GM12878 (cell line): ENCODE data around the gene RBM19. TPM values are rescaled to one million over a fixed set of nuclear protein-coding genes. Genes with fewer than 3 reads are reported as not detected.

Source experiments
- CHD2 ChIP-seq: IDR thresholded peaks from 2 replicates; pipeline ENCODE4 v1.6.1; 2011; ENCODE audit warnings: low read depth, low read length, improper control_type of control experiment, borderline replicate concordance
- MTA3 ChIP-seq: IDR thresholded peaks from 2 replicates; pipeline ENCODE4 v1.6.1; 2012; ENCODE audit warnings: low read length, inconsistent platforms, borderline replicate concordance
- POLR2AphosphoS5 ChIP-seq: IDR thresholded peaks from 2 replicates; pipeline ENCODE4 v1.6.1; 2011; ENCODE audit warnings: mild to moderate bottlenecking, low read length, inconsistent platforms
- RAD21 ChIP-seq: IDR thresholded peaks from 2 replicates; pipeline ENCODE4 v1.6.1; 2011; ENCODE audit warnings: mild to moderate bottlenecking, low read depth, low read length, moderate library complexity; ENCODE audit not compliant: insufficient read depth
- TBL1XR1 ChIP-seq: IDR thresholded peaks from 2 replicates; pipeline ENCODE4 v1.6.1; 2012; ENCODE audit warnings: low read depth, low read length, improper control_type of control experiment
- USF2 ChIP-seq: IDR thresholded peaks from 2 replicates; pipeline ENCODE4 v1.6.1; 2011; ENCODE audit warnings: low read depth, low read length, improper control_type of control experiment, borderline replicate concordance
- ZBTB4 ChIP-seq: fragments of 450-650 bp; formaldehyde crosslinking; IDR thresholded peaks from 2 replicates; pipeline ENCODE4 v1.4.0; 2022; ENCODE audit warnings: mild to moderate bottlenecking, moderate library complexity
- ZSCAN29 ChIP-seq: fragments of 450-650 bp; IDR thresholded peaks from 2 replicates; pipeline ENCODE4 v1.6.1; 2017; ENCODE audit warnings: mild to moderate bottlenecking, moderate library complexity
- polyA plus RNA-seq, 11 experiments: library from polyadenylated mRNA; depleted of rRNA in 4 of 11; unstranded in 6 of 11; stranded (reverse) in 5 of 11; fragments of >200 nt; fragmentation: Nextera tagmentation in 4 of 11; fragmentation: Illumina TruSeq in 1 of 11; extraction: Ambion mirVana in 4 of 11; extraction: Trizol in 1 of 11; gene quantifications; 1 replicate in 1 of 11; 2 replicates in 10 of 11; pipeline versions ENCODE4 v1.2.1 to v1.2.3, GENCODE V29; 2011 to 2016; ENCODE audit warnings: inconsistent platforms in 2 of 11, missing spikeins in 2 of 11, low read depth in 1 of 11
- total RNA-seq, 4 experiments: library from RNA; depleted of rRNA in 3 of 4; stranded (reverse); fragments of >200 nt in 3 of 4; fragmentation: Illumina TruSeq in 1 of 4; extraction: Trizol in 1 of 4; gene quantifications; 2 replicates each; pipeline versions ENCODE4 v1.2.1 to v1.2.3, GENCODE V29; 2013 to 2021
- TF ChIP-seq, protein P1 (sequence below): fragments of 450-650 bp; conservative IDR thresholded peaks from 2 replicates; pipeline ENCODE4 v1.6.1; 2017; ENCODE audit warnings: mild to moderate bottlenecking, moderate library complexity
- TF ChIP-seq, protein P2 (sequence below): fragments of 450-650 bp; formaldehyde crosslinking; IDR thresholded peaks from 2 replicates; pipeline ENCODE4 v1.4.0; 2020; ENCODE audit warnings: mild to moderate bottlenecking, moderate library complexity
- TF ChIP-seq, protein P3 (sequence below): fragments of 450-650 bp; IDR thresholded peaks from 2 replicates; pipeline ENCODE4 v1.6.1; 2016; ENCODE audit warnings: mild to moderate bottlenecking
- TF ChIP-seq, protein P4 (sequence below): fragments of 450-650 bp; IDR thresholded peaks from 2 replicates; pipeline ENCODE4 v1.6.1; 2016; ENCODE audit warnings: mild to moderate bottlenecking, moderate library complexity, borderline replicate concordance

The RBM19 gene
- total and polyA plus RNA-seq, 10 of the 15 experiments (the other 5 are each of a cell fraction or from before 2014, with no cell fraction given): 4.2 to 42.9 (median 28.4) TPM

DNA sequence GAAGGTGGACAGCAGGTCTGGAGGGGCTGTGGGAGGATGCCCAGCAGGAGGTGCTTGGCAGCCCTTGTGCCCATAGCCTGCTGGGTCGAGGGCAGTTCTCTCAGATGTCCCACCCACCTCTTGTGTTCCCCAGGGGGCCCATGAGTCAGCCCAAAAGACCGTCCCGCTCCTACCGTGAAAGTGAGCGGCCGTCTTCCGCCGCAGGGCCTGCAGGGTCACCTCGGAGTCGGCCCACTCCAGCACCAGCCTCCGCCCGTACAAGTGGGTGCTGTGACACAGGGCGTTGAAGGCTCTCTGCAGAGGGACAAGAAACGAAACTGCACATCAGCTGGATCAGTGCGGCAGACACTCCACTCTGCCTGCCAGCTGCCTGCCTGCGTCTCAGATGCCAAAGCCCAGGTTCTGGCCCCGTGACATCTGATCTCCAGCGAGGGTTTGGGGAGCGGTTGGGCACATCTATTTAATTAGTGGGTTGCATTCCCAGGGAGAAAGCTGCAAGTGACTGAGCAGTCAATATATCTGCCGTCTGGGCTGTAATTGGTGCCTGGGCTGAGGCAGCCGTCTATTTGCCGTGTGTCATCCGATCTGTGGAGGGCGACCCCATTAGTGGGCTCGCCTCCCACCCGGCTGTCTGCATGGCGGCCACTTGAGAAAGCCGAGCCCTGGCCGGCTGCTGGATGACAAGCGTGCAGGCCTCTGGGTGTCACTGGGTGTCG, 121.5 kb downstream of the RBM19 start (continued):
- TF ChIP-seq USF2 (no peak), RAD21 (no peak), ZSCAN29 (no peak), TBL1XR1 (no peak), CHD2 (no peak), MTA3 (no peak), ZBTB4 (CRISPR knock-in tag) (no peak), POLR2AphosphoS5 (no peak)
- TF ChIP-seq, protein P1, sequence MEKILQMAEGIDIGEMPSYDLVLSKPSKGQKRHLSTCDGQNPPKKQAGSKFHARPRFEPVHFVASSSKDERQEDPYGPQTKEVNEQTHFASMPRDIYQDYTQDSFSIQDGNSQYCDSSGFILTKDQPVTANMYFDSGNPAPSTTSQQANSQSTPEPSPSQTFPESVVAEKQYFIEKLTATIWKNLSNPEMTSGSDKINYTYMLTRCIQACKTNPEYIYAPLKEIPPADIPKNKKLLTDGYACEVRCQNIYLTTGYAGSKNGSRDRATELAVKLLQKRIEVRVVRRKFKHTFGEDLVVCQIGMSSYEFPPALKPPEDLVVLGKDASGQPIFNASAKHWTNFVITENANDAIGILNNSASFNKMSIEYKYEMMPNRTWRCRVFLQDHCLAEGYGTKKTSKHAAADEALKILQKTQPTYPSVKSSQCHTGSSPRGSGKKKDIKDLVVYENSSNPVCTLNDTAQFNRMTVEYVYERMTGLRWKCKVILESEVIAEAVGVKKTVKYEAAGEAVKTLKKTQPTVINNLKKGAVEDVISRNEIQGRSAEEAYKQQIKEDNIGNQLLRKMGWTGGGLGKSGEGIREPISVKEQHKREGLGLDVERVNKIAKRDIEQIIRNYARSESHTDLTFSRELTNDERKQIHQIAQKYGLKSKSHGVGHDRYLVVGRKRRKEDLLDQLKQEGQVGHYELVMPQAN: no peak
- TF ChIP-seq, protein P2, sequence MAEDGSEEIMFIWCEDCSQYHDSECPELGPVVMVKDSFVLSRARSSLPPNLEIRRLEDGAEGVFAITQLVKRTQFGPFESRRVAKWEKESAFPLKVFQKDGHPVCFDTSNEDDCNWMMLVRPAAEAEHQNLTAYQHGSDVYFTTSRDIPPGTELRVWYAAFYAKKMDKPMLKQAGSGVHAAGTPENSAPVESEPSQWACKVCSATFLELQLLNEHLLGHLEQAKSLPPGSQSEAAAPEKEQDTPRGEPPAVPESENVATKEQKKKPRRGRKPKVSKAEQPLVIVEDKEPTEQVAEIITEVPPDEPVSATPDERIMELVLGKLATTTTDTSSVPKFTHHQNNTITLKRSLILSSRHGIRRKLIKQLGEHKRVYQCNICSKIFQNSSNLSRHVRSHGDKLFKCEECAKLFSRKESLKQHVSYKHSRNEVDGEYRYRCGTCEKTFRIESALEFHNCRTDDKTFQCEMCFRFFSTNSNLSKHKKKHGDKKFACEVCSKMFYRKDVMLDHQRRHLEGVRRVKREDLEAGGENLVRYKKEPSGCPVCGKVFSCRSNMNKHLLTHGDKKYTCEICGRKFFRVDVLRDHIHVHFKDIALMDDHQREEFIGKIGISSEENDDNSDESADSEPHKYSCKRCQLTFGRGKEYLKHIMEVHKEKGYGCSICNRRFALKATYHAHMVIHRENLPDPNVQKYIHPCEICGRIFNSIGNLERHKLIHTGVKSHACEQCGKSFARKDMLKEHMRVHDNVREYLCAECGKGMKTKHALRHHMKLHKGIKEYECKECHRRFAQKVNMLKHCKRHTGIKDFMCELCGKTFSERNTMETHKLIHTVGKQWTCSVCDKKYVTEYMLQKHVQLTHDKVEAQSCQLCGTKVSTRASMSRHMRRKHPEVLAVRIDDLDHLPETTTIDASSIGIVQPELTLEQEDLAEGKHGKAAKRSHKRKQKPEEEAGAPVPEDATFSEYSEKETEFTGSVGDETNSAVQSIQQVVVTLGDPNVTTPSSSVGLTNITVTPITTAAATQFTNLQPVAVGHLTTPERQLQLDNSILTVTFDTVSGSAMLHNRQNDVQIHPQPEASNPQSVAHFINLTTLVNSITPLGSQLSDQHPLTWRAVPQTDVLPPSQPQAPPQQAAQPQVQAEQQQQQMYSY: no peak
- TF ChIP-seq, protein P3, sequence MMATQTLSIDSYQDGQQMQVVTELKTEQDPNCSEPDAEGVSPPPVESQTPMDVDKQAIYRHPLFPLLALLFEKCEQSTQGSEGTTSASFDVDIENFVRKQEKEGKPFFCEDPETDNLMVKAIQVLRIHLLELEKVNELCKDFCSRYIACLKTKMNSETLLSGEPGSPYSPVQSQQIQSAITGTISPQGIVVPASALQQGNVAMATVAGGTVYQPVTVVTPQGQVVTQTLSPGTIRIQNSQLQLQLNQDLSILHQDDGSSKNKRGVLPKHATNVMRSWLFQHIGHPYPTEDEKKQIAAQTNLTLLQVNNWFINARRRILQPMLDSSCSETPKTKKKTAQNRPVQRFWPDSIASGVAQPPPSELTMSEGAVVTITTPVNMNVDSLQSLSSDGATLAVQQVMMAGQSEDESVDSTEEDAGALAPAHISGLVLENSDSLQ: no peak
- TF ChIP-seq, protein P4, sequence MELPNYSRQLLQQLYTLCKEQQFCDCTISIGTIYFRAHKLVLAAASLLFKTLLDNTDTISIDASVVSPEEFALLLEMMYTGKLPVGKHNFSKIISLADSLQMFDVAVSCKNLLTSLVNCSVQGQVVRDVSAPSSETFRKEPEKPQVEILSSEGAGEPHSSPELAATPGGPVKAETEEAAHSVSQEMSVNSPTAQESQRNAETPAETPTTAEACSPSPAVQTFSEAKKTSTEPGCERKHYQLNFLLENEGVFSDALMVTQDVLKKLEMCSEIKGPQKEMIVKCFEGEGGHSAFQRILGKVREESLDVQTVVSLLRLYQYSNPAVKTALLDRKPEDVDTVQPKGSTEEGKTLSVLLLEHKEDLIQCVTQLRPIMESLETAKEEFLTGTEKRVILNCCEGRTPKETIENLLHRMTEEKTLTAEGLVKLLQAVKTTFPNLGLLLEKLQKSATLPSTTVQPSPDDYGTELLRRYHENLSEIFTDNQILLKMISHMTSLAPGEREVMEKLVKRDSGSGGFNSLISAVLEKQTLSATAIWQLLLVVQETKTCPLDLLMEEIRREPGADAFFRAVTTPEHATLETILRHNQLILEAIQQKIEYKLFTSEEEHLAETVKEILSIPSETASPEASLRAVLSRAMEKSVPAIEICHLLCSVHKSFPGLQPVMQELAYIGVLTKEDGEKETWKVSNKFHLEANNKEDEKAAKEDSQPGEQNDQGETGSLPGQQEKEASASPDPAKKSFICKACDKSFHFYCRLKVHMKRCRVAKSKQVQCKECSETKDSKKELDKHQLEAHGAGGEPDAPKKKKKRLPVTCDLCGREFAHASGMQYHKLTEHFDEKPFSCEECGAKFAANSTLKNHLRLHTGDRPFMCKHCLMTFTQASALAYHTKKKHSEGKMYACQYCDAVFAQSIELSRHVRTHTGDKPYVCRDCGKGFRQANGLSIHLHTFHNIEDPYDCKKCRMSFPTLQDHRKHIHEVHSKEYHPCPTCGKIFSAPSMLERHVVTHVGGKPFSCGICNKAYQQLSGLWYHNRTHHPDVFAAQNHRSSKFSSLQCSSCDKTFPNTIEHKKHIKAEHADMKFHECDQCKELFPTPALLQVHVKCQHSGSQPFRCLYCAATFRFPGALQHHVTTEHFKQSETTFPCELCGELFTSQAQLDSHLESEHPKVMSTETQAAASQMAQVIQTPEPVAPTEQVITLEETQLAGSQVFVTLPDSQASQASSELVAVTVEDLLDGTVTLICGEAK: no peak
